GM18907 (cell line): ENCODE measurements around the gene KRT15.

ENCODE experiments used
- ATAC-seq: cut with Tn5 transposase; IDR thresholded peaks from one replicate; pipeline ENCODE4 v1.9.1; 2021; ENCODE audit warnings: mild to moderate bottlenecking, moderate library complexity; ENCODE audit not compliant: unreplicated experiment

Gene KRT15

GRCh38 chr17:41527063-41528023 is 8.7 kb upstream of the KRT15 start:
- no peak for ATAC-seq

DNA sequence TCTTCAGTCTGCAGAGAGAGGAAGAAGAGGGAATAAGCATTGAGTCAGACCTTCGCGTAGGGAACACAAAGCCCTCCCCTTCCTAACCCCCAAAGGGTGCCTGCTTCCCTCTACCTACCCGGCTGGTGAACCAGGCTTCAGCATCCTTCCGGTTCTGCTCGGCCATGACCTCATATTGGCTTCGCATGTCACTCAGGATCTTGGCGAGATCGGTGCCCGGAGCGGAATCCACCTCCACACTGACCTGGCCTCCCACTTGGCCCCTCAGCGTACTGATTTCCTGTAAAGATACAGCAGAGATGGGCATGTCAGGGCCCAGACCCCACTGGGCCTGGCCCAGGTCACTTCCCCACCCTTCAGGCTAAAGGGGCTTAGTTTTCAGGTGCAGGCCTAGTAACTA is 5.6 kb upstream of the KRT15 start:
- no peak for ATAC-seq

DNA sequence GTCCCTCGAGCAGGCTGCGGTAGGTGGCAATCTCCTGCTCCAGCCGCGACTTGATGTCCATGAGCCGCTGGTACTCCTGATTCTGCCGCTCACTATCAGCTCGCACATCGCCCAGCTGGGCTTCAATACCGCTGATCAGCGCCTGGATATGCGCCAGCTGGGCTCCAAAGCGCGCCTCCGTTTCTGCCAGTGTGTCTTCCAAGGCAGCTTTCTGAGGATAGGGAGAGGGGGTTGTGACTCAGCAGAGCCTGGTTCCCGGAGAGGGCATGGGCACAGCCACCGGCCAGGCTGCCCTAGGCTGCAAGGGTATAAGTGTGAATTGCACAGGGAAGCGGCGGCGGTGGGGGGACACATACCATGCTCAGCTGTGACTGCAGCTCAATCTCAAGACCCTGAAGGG is 5.1 kb upstream of the KRT15 start:
- ATAC-seq = no peak

- no peak for ATAC-seq
These were observed 4.5 kb upstream of the KRT15 start for GRCh38 chr17:41523225-41523593.

DNA sequence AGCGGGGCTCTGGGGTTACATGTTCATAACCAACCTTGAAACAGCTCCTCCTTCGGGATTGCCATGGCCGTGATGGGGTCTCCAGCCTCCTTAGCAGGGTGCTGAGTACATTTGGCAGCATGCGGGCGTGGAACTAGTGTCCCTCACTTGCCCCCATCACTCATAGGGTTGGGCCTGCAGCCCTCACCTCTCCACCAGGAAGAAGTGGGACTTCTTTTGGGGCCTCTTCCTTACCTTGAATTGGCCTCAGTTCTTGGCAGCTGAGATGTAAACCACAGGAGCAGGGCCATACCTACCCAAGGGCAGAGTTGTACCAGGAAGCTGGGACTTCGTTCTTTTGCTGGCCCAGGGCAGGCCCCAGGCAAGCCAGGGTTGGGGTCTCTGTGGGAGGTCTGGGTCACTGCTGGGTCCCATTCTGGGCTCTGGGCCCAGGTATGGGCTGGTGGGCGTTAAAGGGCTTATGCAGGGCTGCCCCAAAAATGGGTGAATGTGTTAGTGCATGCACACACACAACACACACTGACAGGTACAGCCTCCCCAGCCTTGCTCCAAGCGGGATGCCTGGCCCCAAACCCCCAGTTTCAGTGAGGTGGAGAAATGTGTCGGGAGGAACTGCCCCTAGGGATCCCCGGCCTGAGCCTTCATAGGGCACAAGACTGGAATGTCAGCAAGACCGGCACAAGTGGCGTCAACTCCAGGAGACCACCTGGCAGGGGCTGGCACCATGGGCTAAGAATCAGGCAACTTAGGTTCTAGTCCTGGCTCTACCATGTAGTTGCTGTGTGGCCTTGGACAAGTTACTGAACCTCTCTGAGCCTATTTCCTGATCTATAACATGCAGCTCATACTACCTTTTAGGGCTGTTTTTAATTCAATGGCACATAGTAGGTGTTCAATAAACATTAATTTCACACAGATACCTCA is 3.9 kb upstream of the KRT15 start:
- ATAC-seq = no peak

DNA sequence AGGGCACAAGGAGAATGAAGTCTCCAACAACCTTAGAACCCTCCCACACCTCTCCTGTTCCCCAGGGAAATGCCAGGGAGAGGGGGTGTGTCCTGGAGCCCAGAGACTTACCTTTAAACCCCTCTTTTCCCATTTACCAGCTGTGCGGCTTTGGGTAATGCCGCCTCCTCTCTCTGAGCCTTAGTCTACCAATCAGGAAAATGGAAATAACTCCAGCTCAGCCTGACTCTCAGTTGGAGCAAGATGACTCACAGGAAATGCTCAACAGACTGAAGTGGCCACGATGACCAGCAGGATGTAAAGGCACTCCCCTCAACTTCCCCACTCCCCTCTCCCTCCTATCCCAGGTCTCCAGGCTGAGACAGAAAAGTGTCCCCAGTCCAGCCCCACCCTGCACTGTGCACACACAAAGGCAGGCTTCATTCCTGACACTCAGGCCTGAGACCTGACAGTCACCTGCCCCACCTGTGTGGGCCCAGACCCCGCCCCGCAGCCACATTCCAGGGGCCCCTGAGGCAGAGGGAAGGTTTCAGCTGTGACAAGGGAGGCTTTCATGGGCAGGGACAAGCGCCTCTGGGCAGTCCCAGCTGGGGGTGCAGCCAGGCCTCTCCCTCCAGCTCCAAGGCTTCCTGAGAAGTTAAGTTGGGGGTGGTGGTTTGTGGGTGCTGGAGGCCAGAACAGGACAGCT is 3.0 kb upstream of the KRT15 start:
- no peak for ATAC-seq

DNA sequence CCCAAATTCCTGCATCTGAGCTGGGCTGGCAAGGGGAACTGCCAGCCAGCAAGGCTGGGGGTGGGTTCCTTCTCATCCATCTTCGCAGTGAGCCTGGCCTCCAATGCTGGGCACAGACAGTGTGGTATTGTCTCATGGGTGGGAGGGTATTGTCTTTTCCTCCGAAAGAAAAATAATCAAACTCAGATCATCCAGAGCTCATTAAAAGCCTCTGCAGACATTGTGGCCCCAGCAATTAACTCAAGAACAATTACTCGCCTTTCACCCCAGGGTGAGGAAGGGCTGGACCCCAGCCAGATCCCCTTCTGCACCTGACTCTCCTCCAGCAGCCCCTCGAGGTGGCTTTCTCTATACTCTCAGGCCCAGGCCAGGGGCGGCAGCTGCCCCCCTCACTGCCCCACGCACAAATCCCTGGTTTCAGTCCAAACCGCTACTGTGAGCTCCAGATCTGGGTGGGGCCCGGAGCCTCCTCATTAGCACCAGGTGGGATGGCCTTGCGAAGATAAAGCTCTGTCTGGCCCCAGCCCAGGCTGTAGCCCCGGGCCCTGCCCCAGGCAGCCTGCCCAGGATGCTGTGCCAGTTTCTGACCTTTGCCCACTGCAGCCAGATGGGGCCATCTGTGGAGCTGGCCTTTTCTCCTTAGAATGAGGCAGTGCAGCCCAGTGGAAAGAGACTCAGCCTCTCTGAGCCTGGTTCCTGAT is 2.3 kb upstream of the KRT15 start:
- no peak for ATAC-seq

DNA sequence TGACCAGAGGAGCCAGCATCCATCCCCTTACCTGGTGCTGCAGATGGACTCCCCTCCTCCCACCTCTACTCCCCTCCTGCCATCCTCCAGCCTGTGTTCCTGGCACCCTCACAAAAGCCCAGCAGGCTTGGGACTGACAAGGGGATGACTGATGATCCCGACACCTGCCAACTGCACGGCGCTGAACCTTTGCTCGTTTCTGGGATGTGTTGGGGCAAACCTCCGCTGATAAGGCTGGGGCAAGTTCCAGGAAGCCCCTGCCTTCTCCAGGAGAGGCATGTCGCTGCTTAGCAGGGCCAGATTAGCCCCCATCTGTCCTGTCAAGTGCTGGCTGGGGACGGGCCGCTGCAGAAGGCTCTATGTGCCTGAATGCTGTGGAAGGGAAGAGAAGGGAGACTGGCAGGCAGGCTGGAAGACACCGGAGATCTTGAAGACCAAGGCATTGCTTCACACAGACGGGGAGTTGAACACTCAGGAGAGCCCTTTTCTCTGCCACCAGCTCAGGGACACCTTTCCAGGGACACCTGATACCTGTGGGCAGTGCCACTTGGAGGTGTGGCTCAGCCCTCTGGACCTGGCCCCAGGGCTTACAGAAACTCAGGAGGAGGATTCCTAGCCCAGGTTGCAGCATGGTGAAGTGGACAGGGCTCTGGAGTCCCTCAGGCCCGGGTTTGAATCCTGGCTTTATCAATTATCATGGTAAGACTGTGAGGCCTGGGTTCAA is 973 bp upstream of the KRT15 start:
- ATAC-seq = no peak

DNA sequence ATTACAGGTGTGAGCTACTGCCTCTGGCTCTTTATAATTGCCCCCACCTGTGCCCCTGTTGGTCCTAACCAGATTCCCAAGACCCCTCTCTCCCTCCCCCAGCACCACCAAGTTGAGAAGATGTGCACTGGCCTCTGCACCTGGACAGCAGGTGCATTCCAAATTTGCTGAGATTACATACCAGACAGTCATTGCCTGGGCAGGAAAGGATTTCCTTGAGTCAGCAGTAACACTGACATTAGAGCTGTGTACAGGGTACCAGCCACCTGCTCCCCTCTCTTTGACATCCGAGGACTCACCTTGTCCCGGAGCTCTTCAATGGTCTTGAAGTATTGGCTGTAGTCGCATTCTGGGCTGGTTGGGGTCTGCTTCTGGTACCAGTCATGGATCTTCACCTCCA is 659 bp downstream of the KRT15 start:
- no peak for ATAC-seq

GRCh38 chr17:41516830-41517283 is 1.8 kb downstream of the KRT15 start:
- ATAC-seq = no peak

DNA sequence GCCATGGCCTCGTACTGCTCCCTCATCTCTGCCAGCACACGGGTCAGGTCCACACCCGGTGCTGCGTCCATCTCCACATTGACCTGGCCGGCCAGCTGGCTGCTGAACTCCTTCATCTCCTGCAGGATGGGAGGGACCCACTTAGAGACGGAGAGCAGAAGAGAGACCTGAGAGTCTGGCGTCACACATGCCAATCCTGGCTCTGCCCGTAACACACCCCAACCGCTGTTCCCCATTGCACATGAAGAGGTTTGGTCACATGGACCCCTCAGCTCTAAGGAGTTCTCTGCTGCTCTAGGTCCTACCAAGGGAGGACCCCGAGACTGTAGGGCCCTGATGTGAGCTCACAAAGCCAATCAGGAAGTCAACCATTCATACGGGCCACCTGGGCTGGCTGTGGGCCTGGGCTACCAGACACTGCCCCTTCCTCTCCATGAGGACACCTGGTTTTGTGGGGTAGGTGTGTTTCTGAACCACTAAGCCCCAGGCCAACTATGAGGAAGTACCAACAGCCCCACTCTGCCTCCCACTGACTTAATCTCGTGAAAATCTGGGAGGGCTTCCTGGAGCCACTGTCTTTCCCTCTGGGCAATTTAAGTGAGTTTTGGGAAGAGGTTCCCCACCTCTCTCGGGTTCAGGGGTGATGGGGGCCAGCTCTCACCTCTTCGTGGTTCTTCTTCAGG is 2.4 kb downstream of the KRT15 start:
- no peak for ATAC-seq

DNA sequence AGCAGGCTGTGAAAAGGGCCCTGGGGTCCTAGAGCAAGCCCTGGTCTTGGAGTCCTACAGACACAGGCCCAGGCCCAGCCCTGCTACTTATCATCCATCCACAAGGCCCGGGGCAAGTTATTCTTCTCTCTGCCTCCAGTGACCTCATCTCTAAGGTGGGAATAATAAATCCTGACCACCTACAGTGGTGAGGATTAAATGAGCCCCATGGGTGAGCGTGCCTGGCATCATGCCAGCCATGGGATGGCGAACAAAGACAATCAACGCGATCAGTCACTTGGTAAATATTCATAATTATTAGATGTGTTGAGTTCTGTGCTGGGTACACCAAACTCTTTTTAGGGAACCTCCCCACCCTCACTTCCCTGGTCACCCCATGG is 5.5 kb downstream of the KRT15 start:
- no peak for ATAC-seq

GRCh38 chr17:41512546-41513167 is 6.0 kb downstream of the KRT15 start:
- ATAC-seq = no peak

DNA sequence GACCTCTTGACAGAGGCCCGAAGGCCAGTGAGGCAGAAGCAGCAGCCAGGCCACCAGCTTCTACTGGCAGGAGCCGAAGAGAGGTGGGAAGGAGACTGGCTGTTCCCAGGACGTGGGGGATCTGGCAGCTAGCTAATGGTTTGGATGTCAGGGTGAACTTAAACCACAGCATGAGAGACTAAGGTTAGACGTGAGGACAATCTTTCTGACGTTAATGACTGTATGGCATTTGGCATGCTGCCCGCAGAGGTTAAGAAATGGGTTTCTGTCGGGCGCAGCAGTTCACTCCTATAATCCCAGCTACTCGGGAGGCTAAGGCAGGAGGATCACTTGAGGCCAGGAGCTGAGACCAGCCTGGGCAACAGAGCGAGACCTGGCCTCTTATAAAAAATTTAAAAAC is 7.0 kb downstream of the KRT15 start:
- no peak for ATAC-seq

DNA sequence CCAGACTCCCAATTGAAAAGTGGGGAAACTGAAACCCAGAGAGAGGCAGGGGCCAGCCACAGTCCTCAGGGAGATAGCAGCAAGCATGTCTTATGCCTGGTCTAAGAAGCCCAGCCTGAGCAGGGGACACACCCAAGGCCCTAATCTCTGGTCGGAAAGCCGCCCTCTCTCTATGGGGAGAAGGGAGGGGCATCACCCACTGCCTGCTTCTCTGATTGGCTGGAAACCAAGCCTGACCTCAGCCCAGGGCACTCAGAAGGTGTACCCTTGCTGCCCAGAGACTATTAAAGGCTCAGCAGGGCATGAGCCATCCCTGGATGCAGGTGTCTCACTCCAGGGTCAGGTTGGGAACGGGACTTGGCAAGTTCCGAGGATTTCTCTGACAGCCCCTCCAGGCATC is 7.6 kb downstream of the KRT15 start:
- ATAC-seq = no peak

GRCh38 chr17:41510251-41511065 is 8.2 kb downstream of the KRT15 start:
- ATAC-seq = no peak

GRCh38 chr17:41507315-41507880 is 11.3 kb downstream of the KRT15 start:
- no peak for ATAC-seq
